GM18499 (cell line): ENCODE measurements around the gene CCDC192.
A peak's percentile ranks its signal among the peaks of the same experiment; 100 is the strongest.

Source experiments
- ATAC-seq: cut with Tn5 transposase; IDR thresholded peaks from one replicate; pipeline ENCODE4 v1.9.1; 2021; ENCODE audit warnings: moderate number of reproducible peaks; ENCODE audit not compliant: insufficient read depth, unreplicated experiment

Gene CCDC192

GRCh38 chr5:127804886-127805426 lies 101.8 kb downstream of the CCDC192 start:
- no peak for ATAC-seq

GRCh38 chr5:127805448-127805847 lies 102.3 kb downstream of the CCDC192 start:
- ATAC-seq: no peak

- ATAC-seq: no peak
Observed at GRCh38 chr5:127806776-127807175, 103.6 kb downstream of the CCDC192 start.

GRCh38 chr5:127809533-127809932 lies 106.3 kb downstream of the CCDC192 start:
- ATAC-seq: no peak

GRCh38 chr5:127810017-127810416 lies 106.8 kb downstream of the CCDC192 start:
- ATAC-seq: no peak

GRCh38 chr5:127810707-127811490 lies 107.7 kb downstream of the CCDC192 start:
- ATAC-seq: no peak

GRCh38 chr5:127812570-127812969 lies 109.4 kb downstream of the CCDC192 start:
- no peak for ATAC-seq

GRCh38 chr5:127813633-127814587 lies 110.7 kb downstream of the CCDC192 start:
- no peak for ATAC-seq

GRCh38 chr5:127814588-127814973 lies 111.4 kb downstream of the CCDC192 start:
- no peak for ATAC-seq

- ATAC-seq: peak; percentile 50
Observed at GRCh38 chr5:127820910-127821553, 117.8 kb downstream of the CCDC192 start.

GRCh38 chr5:127821896-127822295 lies 118.7 kb downstream of the CCDC192 start:
- ATAC-seq: no peak

GRCh38 chr5:127824126-127824525 lies 120.9 kb downstream of the CCDC192 start:
- ATAC-seq: no peak

GRCh38 chr5:127826011-127826410 lies 122.8 kb downstream of the CCDC192 start:
- no peak for ATAC-seq

GRCh38 chr5:127827451-127827850 lies 124.3 kb downstream of the CCDC192 start:
- no peak for ATAC-seq

- no peak for ATAC-seq
Observed at GRCh38 chr5:127830157-127830556, 127.0 kb downstream of the CCDC192 start.

- ATAC-seq: no peak
Observed at GRCh38 chr5:127830829-127831598, 127.8 kb downstream of the CCDC192 start.

- no peak for ATAC-seq
Observed at GRCh38 chr5:127832067-127832466, 128.9 kb downstream of the CCDC192 start.

- no peak for ATAC-seq
Observed at GRCh38 chr5:127834094-127834531, 130.9 kb downstream of the CCDC192 start.

- ATAC-seq: no peak
Observed at GRCh38 chr5:127834554-127834953, 131.4 kb downstream of the CCDC192 start.

- no peak for ATAC-seq
Observed at GRCh38 chr5:127838661-127839060, 135.5 kb downstream of the CCDC192 start.
